Stimulated activated memory B cell treated with anti-CD40 and anti-IgM and Interleukin-4, amounts not matched to agents 10 μg/mL and 1 μg/mL and 100 μg/mL, for 72 hours (primary cell): Measurements from ENCODE around the gene TMEM9.

Experiments used
- ATAC-seq: fragments of 150-1000 bp; cut with Tn5 transposase; 2 replicates; pipeline ENCODE4 v1.10.0; 2021
- H3K27ac Mint-ChIP-seq: one replicate; pipeline ENCODE4 v1.8.0; 2022; ENCODE audit warnings: mild to moderate bottlenecking, mixed read lengths
- H3K27me3 Mint-ChIP-seq: one replicate; pipeline ENCODE4 v1.8.0; 2022; ENCODE audit warnings: mixed read lengths
- H3K36me3 Mint-ChIP-seq: one replicate; pipeline ENCODE4 v1.8.0; 2022; ENCODE audit warnings: mixed read lengths
- H3K4me1 Mint-ChIP-seq: one replicate; pipeline ENCODE4 v1.8.0; 2022; ENCODE audit warnings: mixed read lengths
- H3K4me3 Mint-ChIP-seq: one replicate; pipeline ENCODE4 v1.8.0; 2022; ENCODE audit warnings: mild to moderate bottlenecking, moderate library complexity, mixed read lengths
- H3K9me3 Mint-ChIP-seq: one replicate; pipeline ENCODE4 v1.8.0; 2022; ENCODE audit warnings: mixed read lengths

TMEM9 gene

GRCh38 chr1:201181323-201181722 is 27.0 kb upstream of the TMEM9 start:
- Mint-ChIP-seq H3K4me1 (no peaks in the 10 kb centered on the region), H3K9me3 (peaks cover 8% of the 10 kb centered on the region), H3K27me3 (peaks cover 71% of the 10 kb centered on the region), H3K4me3 (no peak overlapping the region), H3K27ac (no peak overlapping the region), H3K36me3 (peaks cover 5% of the 10 kb centered on the region)
- ATAC-seq = no peak

GRCh38 chr1:201180901-201181300 is 26.6 kb upstream of the TMEM9 start:
- Mint-ChIP-seq H3K9me3 (peaks cover 8% of the 10 kb centered on the region), H3K27me3 (peaks cover 71% of the 10 kb centered on the region), H3K4me1 (no peaks in the 10 kb centered on the region), H3K4me3 (no peak overlapping the region), H3K36me3 (peaks cover 5% of the 10 kb centered on the region), H3K27ac (no peak overlapping the region)
- ATAC-seq = no peak

GRCh38 chr1:201180141-201180540 is 25.9 kb upstream of the TMEM9 start:
- Mint-ChIP-seq H3K27ac (no peak overlapping the region), H3K4me1 (no peaks in the 10 kb centered on the region), H3K36me3 (peaks cover 5% of the 10 kb centered on the region), H3K9me3 (peaks cover 8% of the 10 kb centered on the region), H3K27me3 (peaks cover 66% of the 10 kb centered on the region), H3K4me3 (no peak overlapping the region)
- no peak for ATAC-seq

- Mint-ChIP-seq H3K4me1 (no peaks in the 10 kb centered on the region), H3K4me3 (no peak overlapping the region), H3K27me3 (peaks cover 52% of the 10 kb centered on the region), H3K9me3 (peaks cover 8% of the 10 kb centered on the region), H3K36me3 (peaks cover 5% of the 10 kb centered on the region), H3K27ac (no peak overlapping the region)
- no peak for ATAC-seq
Observed at GRCh38 chr1:201178718-201179117, 24.4 kb upstream of the TMEM9 start.

GRCh38 chr1:201176940-201177339 is 22.7 kb upstream of the TMEM9 start:
- peaks cover 5% of the 10 kb centered on the region for H3K36me3 Mint-ChIP-seq
- H3K27ac Mint-ChIP-seq = no peak overlapping the region
- ATAC-seq = no peak
- H3K4me3 Mint-ChIP-seq = no peak overlapping the region
- H3K4me1 Mint-ChIP-seq = peaks cover under 1% of the 10 kb centered on the region
- H3K27me3 Mint-ChIP-seq = peaks cover 46% of the 10 kb centered on the region
- H3K9me3 Mint-ChIP-seq = peaks cover 8% of the 10 kb centered on the region

GRCh38 chr1:201175820-201176500 is 21.7 kb upstream of the TMEM9 start:
- H3K4me1 Mint-ChIP-seq = peaks cover 11% of the 10 kb centered on the region
- H3K27me3 Mint-ChIP-seq = peaks cover 37% of the 10 kb centered on the region
- H3K4me3 Mint-ChIP-seq = no peak overlapping the region

GRCh38 chr1:201173736-201174135 is 19.5 kb upstream of the TMEM9 start:
- no peaks in the 10 kb centered on the region for H3K36me3 Mint-ChIP-seq
- H3K27me3 Mint-ChIP-seq = peaks cover 21% of the 10 kb centered on the region
- peaks cover 3% of the 10 kb centered on the region for H3K9me3 Mint-ChIP-seq
- H3K4me3 Mint-ChIP-seq = no peak overlapping the region
- no peak for ATAC-seq
- H3K27ac Mint-ChIP-seq = no peak overlapping the region
- peaks cover 18% of the 10 kb centered on the region for H3K4me1 Mint-ChIP-seq

More at GRCh38 chr1:201175820-201176500, 21.7 kb upstream of the TMEM9 start:
- H3K27ac Mint-ChIP-seq = no peak overlapping the region
- no peak for ATAC-seq
- peaks cover 5% of the 10 kb centered on the region for H3K36me3 Mint-ChIP-seq
- H3K9me3 Mint-ChIP-seq = peaks cover 8% of the 10 kb centered on the region

- Mint-ChIP-seq H3K27me3 (peaks cover 14% of the 10 kb centered on the region), H3K4me3 (no peak overlapping the region)
- ATAC-seq = no peak
Observed at GRCh38 chr1:201172999-201173610, 18.8 kb upstream of the TMEM9 start.

GRCh38 chr1:201172326-201172725 is 18.1 kb upstream of the TMEM9 start:
- Mint-ChIP-seq H3K9me3 (no peaks in the 10 kb centered on the region), H3K27me3 (peaks cover 7% of the 10 kb centered on the region), H3K4me3 (no peak overlapping the region), H3K36me3 (no peaks in the 10 kb centered on the region), H3K4me1 (peaks cover 18% of the 10 kb centered on the region), H3K27ac (no peak overlapping the region)
- no peak for ATAC-seq

More at GRCh38 chr1:201172999-201173610, 18.8 kb upstream of the TMEM9 start:
- no peak overlapping the region for H3K27ac Mint-ChIP-seq
- H3K9me3 Mint-ChIP-seq = no peaks in the 10 kb centered on the region
- no peaks in the 10 kb centered on the region for H3K36me3 Mint-ChIP-seq
- H3K4me1 Mint-ChIP-seq = peaks cover 18% of the 10 kb centered on the region

- Mint-ChIP-seq H3K9me3 (no peaks in the 10 kb centered on the region), H3K4me3 (peak overlapping the region; percentile 86), H3K36me3 (no peaks in the 10 kb centered on the region), H3K27me3 (no peaks in the 10 kb centered on the region), H3K4me1 (peaks cover 18% of the 10 kb centered on the region), H3K27ac (peak overlapping the region; percentile 88)
- ATAC-seq = peak; percentile 67
Observed at GRCh38 chr1:201171063-201172036, 17.1 kb upstream of the TMEM9 start.

- H3K27ac Mint-ChIP-seq = peak overlapping the region; percentile 88
- peak; percentile 98 for ATAC-seq
- H3K36me3 Mint-ChIP-seq = no peaks in the 10 kb centered on the region
- H3K4me1 Mint-ChIP-seq = peaks cover 18% of the 10 kb centered on the region
- no peaks in the 10 kb centered on the region for H3K9me3 Mint-ChIP-seq
- H3K4me3 Mint-ChIP-seq = peak overlapping the region; percentile 86
- no peaks in the 10 kb centered on the region for H3K27me3 Mint-ChIP-seq
Observed at GRCh38 chr1:201170533-201171062, 16.3 kb upstream of the TMEM9 start.

- Mint-ChIP-seq H3K27ac (peak overlapping the region; percentile 88), H3K9me3 (no peaks in the 10 kb centered on the region), H3K4me1 (peaks cover 18% of the 10 kb centered on the region), H3K27me3 (no peaks in the 10 kb centered on the region), H3K36me3 (no peaks in the 10 kb centered on the region), H3K4me3 (no peak overlapping the region)
- no peak for ATAC-seq
Observed at GRCh38 chr1:201169971-201170532, 15.8 kb upstream of the TMEM9 start.

- Mint-ChIP-seq H3K4me3 (no peak overlapping the region), H3K9me3 (no peaks in the 10 kb centered on the region)
Observed at GRCh38 chr1:201169203-201169602, 14.9 kb upstream of the TMEM9 start.

GRCh38 chr1:201167041-201167991 is 13.0 kb upstream of the TMEM9 start:
- no peak overlapping the region for H3K27ac Mint-ChIP-seq
- no peak overlapping the region for H3K4me3 Mint-ChIP-seq
- ATAC-seq = no peak
- no peaks in the 10 kb centered on the region for H3K9me3 Mint-ChIP-seq
- no peaks in the 10 kb centered on the region for H3K36me3 Mint-ChIP-seq
- peaks cover 18% of the 10 kb centered on the region for H3K4me1 Mint-ChIP-seq
- no peaks in the 10 kb centered on the region for H3K27me3 Mint-ChIP-seq

More at GRCh38 chr1:201169203-201169602, 14.9 kb upstream of the TMEM9 start:
- Mint-ChIP-seq H3K4me1 (peaks cover 18% of the 10 kb centered on the region), H3K27ac (no peak overlapping the region), H3K27me3 (no peaks in the 10 kb centered on the region), H3K36me3 (no peaks in the 10 kb centered on the region)
- ATAC-seq = no peak
